GM21723 (cell line): Measurements from ENCODE around the gene TPRA1.
"Not testable (repeated sequence)": the region's sequence is repeated elsewhere in the genome, so short reads cannot be mapped to it uniquely, and the experiment has no call there.

ENCODE experiments used
- ATAC-seq: cut with Tn5 transposase; IDR thresholded peaks from one replicate; pipeline ENCODE4 v1.9.1; 2021; ENCODE audit warnings: mild to moderate bottlenecking, moderate library complexity; ENCODE audit not compliant: unreplicated experiment

Gene TPRA1

DNA sequence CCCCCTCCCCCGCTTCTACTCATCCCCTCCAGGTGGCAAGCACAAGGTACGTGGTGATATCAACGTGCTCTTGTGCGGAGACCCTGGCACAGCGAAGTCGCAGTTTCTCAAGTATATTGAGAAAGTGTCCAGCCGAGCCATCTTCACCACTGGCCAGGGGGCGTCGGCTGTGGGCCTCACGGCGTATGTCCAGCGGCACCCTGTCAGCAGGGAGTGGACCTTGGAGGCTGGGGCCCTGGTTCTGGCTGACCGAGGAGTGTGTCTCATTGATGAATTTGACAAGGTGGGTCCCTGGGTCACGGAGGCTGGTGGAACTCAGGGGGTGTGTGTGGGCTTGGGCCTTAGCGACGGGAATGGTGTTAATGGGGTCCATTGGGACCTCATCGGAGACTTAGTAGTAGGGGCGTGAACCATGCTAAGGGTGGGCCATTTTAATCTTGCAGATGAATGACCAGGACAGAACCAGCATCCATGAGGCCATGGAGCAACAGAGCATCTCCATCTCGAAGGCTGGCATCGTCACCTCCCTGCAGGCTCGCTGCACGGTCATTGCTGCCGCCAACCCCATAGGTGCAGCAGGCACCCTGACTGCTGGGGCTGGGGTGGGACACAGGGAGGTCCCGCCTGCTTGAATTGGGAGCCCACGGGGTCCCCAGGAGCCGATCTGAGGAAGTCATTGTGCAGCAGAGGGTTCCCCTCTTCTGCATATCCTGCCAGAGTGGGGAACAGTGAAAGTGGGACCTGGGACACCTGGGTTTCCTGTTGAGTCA is 26.5 kb upstream of the TPRA1 start:
- ATAC-seq: no peak

DNA sequence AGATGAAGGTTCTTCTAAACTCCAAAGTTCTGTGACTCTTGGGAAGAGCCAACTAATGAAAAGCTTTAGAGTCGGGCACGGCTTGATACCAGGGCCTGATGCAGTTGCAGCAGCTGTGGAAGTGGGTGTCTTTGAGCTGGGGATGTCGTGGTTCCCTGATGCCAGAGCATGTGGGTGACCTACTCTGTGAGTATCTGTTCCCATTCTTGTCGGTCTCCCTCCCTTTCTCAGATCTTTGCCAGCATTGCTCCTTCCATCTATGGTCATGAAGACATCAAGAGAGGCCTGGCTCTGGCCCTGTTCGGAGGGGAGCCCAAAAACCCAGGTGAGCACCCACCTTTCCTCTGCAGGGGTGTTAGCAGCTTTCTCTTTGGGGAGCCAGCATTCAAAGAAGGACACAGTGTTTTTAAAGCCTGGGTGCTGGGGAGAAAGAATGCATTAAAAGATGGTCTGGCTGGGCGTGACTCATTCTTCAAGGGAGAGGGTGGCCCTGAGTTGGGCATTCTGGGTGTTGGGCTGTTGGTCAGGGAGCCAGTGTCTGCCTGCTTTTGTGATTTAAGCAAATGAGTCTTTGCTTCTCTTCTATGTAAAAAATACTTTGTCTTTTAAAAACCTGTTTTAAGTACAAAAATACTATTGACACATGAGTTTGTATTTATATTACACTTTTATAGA is 25.2 kb upstream of the TPRA1 start:
- no peak for ATAC-seq

DNA sequence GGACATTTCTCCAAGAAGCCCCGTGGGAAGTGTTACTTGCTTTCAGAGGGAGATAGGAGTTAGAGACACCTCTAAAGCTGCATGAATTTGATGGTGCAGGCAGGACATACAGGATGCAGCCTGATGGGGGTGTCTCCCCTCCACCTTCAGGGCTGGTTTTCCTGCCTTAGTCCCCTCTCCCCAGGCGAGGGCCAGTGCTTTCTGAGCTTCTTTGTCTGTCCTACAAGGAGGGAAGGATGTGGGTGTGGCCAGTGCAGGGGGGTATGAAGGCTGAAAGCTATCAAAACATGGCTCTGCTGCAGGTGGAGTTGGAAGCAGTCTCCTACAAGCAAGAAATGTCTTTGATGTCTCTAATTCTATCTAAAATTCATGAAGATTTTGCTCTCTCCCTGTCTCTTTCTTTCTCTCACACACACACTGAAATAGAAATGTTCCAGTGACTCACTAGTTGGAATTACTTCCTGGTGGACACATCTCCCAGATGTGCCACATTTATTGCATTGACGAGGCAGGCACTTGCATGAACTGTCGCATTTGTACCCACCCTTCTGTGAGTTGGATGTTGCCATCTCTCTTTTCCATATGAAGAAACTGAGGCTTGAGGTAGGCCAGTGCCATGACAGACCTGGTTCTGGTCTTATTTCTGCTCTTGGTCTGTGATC is 24.5 kb upstream of the TPRA1 start:
- no peak for ATAC-seq

DNA sequence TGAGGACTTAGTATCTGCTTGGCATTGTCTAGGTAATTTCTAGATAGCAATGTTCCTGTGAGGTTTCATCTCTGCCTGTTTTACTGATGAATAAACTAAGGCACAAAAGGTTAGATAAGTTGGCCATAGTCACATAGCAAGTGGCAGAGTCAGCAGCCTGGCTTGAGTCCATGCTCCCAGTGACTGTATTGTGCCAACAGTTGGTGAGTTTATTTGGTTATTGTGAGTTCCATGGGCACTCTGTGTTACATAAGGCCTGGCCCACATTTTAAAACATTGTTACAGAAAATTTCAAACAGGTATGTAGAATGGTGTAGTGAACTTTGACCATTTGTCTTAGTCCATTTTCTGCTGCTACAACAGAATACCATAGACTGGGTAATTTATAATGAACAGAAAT is 22.9 kb upstream of the TPRA1 start:
- no peak for ATAC-seq

DNA sequence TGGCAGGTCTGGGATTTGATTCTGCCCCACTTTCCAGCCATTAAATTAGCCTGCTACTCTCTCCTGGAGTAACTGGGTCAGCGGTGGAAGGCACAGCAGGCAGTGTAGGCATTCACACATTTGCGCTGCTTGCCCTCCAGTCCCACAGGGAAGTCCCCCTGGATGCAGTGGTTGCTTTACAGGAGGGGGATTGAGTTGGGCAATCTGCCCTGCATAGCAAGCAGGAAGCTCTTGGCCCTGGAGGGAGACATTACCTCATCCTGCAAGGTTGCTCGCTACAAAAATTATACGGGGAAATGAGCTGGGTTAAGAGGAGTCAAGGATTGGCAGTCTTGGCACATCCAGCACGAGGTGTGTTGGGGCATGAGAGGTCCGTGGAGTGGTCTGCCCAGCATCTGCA is 22.4 kb upstream of the TPRA1 start:
- ATAC-seq: no peak

DNA sequence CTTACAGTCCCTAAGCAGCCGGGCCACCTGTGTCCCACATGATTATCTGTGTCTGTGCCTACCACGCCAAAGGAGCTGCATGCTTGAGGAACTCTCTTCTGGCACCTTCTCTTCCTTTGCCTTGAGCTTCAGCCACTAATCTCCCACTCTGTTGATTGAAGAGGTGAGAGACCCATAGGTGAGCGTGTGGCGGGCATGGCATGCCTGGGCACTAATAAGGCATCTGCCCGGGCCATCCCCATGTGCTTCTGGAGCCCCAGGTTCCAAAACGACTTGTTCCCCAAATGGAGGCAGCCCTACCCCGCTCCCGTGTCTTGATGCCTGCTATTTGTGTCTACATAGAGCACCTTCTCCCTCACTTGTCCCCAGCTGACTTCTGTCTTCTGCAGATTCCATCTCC is 20.7 kb upstream of the TPRA1 start:
- no peak for ATAC-seq

DNA sequence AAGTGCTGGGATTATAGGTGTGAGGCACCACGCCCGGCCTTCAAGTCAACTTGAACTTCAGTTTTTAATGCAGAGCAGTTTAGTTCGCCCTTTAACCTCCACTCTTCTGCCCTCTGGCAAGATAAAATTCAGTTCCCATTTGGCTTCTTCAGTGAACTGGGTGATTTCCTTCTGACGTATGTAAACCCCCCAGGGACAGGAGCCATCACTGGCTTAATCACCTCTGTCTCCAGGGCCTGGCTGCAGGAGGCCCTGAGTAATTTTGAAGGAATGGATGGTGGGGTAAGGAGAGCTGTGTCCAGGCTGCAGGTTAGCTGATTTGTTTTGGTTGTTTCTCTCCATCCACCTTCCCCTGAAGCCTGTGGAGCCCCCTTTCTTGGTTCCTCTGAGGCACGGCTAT is 19.6 kb upstream of the TPRA1 start:
- no peak for ATAC-seq

DNA sequence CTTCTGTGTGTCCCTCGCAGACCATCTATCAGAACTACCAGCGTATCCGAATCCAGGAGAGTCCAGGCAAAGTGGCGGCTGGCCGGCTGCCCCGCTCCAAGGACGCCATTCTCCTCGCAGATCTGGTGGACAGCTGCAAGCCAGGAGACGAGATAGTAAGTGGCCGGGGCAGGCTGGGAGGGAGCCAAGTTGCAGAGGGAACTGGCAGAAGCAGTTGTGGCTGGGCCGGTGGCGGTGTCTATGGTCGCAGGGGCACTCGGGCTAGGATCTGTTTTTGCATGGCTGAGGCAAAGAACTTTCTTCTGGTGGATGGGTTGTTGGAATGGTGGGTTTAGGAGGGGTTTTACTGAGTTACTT is 17.8 kb upstream of the TPRA1 start:
- no peak for ATAC-seq

DNA sequence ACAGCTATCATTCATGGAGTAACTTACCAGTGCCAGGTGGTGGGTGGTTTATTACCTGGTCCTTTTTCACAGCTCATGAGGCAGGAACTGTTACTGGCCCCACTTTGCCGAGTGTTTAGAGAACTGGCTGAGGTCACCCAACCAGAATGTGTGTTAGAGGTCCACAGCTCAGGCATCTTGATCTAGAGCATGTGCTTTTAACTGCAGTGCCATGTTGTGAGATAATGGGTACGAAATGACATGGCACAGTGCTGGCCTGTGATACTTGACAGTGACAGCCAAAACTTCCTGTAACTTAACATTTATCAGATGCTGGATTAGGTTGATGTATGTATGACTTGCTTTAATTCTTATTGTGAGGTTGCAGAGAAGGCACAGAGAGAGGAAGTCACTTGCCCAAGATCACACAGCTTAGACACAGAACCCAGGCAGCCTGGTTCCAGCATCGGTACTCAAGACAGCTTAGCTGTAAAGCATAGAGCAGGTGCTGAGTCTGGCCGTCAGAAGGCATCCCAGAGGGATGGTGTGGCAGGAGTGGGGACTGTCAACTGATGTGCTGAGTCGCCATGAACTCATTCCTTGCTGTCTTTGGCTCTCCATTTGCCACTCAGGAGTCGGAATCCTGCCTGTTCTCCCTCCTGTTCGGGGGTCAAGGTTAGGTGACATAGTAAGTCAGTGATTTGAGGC is 17.3 kb upstream of the TPRA1 start:
- no peak for ATAC-seq

DNA sequence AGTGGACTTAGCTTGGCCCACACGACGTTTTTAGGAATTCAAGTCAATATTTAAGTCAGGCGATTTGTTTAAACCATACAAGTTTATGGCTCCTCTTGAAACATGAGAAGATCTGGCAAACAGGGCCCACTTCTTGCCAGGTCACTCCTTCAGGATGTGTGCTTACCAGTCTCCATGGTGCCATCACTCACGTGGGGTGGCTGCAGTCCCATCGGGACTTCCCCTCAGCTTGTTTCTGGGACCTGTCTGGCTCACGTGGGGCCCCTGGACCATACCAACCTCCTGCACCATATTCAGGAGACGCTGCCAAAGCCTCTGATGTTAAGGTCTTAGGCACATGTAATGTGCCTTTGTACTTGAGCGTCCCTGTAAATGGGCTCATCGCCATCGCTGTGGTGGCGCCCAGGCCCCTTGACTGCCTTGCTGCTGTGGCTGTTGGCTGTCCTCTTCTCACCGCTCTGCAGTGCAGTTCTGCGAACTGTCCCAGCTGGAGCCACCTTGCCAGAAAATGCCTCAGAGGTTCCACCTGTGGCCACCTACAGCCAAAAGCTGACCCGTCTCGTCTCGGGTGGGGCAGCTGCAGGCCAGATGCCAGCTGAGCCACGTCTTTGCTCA is 16.6 kb upstream of the TPRA1 start:
- ATAC-seq: no peak

DNA sequence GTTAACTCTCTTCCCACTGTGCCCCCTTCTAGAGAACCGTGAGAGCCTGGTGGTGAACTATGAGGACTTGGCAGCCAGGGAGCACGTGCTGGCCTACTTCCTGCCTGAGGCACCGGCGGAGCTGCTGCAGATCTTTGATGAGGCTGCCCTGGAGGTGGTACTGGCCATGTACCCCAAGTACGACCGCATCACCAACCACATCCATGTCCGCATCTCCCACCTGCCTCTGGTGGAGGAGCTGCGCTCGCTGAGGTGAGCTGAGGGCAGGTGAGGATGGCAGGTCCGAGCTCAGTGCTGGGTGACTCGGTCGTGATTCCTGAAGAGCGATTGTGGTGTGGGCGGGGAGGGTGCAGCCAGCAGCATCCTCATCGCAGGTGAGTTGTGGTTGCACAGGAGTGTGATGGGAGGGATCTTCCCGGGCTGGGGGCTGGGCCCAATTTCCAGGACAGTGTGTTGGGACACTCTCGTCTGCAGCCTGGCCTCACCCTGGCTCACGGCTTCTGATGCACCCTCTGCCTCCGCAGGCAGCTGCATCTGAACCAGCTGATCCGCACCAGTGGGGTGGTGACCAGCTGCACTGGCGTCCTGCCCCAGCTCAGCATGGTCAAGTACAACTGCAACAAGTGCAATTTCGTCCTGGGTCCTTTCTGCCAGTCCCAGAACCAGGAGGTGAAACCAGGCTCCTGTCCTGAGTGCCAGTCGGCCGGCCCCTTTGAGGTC is 15.7 kb upstream of the TPRA1 start:
- ATAC-seq: no peak

DNA sequence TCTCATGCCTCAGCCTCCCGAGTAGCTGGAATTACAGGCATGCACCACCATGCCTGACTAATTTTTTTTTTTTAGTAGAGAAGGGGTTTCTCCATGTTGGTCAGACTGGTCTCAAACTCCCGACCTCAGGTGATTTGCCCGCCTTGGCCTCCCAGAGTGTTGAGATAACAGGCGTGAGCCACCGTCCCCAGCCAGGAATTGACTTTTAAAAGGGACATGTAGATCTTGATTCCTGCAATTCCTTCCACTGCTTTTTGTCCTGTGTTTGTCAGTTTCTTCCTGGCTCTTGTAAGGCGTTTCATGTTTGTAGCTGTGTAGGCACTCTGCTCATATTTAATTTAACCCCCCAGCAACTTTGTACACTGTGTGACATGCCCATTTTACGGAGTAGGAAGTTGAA is 15.0 kb upstream of the TPRA1 start:
- ATAC-seq: not testable (repeated sequence)

DNA sequence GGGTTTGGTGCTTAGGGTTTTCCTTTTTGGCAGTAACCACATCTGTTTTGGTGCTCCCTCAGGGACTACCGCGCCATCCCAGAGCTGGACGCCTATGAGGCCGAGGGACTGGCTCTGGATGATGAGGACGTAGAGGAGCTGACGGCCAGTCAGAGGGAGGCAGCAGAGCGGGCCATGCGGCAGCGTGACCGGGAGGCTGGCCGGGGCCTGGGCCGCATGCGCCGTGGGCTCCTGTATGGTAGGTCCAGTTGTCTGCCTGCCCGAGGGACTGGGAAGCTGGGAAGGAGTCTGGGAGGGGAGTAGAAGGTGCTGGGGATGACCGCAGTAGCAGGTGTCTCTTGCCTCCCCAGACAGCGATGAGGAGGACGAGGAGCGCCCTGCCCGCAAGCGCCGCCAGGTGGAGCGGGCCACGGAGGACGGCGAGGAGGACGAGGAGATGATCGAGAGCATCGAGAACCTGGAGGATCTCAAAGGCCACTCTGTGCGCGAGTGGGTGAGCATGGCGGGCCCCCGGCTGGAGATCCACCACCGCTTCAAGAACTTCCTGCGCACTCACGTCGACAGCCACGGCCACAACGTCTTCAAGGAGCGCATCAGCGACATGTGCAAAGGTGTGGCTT is 14.1 kb upstream of the TPRA1 start:
- no peak for ATAC-seq

DNA sequence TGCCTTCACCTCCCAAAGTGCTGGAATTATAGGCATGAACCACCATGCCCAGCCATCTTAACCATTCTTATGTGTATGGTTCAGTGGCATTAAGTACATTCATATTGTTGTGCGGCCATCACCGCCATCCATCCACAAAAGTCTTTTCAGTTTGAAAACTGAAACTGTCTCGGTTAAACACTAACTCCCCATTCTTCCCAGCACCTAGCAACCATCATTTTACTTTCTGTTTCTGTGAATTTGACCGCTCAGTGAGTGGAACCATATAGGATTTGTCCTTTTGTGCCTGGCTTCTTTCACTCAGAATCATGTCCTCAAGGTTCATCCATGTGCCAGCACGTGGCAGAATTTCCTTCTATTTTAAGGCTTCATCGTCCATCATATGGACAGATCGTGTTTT is 13.5 kb upstream of the TPRA1 start:
- ATAC-seq: no peak

DNA sequence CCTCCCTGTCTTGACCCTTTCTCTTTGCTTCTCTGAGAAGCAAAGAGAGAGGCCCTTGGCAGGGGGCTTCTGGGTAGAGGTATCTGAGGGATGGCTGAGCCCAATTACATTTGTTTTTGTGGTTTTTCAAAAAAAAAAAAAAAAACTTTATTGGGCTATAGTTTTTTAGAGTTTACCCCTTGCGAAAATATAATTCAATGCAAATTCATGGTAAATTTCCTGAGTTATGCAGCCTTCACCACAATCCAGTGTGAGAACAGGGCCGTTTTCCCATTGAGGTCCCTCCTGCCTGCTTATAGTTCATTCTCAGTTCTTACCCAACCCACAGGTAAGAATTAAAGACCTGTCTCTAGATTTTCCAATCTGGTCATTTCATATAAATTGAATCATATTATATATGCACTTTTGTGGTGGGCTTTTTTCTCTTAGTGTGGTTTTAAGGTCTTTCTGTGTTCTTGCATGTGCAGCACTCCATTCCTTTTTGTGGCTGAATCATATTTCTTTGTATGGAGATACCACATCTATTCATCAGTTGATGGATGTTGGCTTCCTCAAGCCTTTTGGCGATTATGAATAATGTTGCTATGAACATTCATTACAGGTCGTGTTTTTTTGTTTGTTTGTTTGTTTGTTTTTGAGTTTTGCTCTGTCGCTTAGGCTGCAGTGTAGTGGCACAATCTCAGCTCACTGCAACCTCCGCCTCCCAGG is 10.4 kb upstream of the TPRA1 start:
- ATAC-seq: no peak

DNA sequence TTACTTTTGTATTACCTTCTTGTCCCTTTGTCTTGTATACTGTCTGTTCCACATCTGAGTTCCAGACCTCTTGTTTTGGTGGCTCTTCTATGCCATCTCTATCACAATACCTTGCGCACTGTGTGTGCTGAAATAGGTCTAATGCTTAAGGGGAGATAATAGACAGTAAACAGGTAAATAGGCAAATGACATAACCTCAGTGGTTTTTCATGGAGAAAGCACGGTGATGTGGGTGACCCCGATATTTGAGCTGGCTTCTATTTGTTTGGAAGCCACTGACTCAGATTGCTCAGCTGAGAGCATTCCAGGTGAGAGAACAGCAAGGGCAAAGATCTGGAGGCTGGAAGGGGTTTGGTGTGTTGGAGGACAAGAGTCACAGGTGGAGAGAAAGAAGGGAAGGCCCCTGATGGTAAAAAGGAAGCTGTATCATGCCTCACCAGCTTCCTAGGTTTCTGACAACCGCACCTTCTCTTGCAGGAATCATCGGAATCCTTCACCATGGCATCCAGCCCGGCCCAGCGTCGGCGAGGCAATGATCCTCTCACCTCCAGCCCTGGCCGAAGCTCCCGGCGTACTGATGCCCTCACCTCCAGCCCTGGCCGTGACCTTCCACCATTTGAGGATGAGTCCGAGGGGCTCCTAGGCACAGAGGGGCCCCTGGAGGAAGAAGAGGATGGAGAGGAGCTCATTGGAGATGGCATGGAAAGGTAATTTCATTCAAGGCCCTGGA is 8.5 kb upstream of the TPRA1 start:
- no peak for ATAC-seq

DNA sequence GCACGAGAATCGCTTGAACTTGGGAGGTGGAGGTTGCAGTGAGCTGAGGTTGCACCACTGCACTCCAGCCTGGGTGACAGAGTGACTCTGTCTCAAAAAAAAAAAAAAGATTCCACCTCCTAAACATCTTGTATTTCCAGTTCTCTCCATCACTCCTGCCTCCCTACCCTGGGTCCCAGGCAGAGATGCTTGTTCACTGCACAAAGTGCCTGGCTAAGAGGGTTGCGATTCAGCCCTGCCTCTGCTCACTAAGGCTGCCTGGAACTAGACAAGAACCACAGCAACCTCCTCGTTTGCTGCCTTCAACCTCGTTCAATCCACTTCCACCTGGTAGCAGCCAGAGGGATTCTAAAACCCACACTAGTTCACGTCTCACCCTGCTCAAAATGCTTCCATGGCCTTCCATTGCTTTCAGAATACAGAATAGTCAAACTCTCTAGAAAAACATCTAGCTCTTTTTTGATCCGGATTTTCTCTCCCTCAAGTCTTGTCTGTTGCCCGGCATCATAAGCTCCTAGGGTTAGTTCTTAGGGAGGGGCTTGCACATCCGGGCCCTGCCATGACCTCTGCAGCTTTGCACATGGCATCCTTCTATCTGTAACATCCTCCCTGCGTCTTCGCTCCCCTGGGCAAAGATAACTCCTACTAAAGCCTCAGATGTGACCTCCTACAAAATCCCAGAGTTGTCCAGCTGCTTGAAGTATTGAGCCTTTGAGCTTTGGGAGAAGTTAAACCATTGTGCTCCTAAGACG is 6.7 kb upstream of the TPRA1 start:
- ATAC-seq: no peak

DNA sequence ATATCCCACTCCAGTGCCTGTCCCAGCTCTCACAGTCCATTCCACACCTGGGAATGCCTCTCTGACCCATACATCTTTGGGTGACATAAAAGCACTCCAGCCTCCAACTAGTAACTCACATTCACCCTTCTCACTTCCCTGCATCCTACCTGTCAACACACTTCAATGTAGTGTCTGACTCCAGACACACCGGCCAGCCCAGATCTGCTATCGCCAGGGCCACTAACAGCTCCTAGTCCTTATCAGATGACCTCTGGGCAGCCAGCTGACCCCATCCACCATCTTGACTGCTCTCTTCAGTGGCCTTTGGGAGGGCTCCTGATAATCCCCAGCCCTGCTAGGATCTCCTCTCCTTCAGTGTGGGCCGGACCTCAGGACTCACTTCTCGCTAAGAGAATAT is 4.8 kb upstream of the TPRA1 start:
- no peak for ATAC-seq
